ENCODE measurements around the gene PHACTR1. TPM values are rescaled to one million over a fixed set of nuclear protein-coding genes. Genes with fewer than 3 reads are reported as not detected.
"Not testable (repeated sequence)": the region's sequence is repeated elsewhere in the genome, so short reads cannot be mapped to it uniquely, and the experiment has no call there.

Gene PHACTR1
- total RNA-seq, 1 experiment from 2014 or later, result 2.9 TPM

DNA sequence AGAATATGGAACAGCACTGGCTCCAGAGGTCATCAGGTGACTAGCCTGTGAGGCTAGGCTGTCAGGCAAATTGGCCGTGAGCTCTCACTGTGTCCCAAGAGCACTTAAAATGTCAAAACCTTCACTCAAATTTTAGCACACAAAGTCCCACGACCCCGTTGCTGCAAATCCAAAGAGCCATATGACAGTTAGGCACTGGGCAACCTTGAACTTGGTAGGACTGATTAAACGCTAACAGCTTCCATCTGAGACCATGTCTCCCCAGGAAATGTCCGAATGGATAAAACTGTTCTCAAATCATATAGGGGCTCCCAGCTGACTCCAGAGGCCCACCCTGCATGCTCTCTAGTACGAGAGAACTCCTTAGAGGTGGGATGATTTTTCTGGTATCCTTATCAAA lies 196.6 kb downstream of the PHACTR1 start:
- in situ Hi-C loops (cut with HindIII; ENCODE audit: low pct_unique_long_range_greater_than_20kb, low sequenced_read_pairs), result no loop called here

GRCh38 chr6:12916006-12916405 lies 199.4 kb downstream of the PHACTR1 start:
- in situ Hi-C loops (cut with HindIII; ENCODE audit: low pct_unique_long_range_greater_than_20kb, low sequenced_read_pairs), result no loop called here
- DNase-seq (ENCODE audit: low read depth, low spot score), result no peak

More for the DNA sequence above, 196.6 kb downstream of the PHACTR1 start:
- DNase-seq (ENCODE audit: low read depth, low spot score), result no peak

DNA sequence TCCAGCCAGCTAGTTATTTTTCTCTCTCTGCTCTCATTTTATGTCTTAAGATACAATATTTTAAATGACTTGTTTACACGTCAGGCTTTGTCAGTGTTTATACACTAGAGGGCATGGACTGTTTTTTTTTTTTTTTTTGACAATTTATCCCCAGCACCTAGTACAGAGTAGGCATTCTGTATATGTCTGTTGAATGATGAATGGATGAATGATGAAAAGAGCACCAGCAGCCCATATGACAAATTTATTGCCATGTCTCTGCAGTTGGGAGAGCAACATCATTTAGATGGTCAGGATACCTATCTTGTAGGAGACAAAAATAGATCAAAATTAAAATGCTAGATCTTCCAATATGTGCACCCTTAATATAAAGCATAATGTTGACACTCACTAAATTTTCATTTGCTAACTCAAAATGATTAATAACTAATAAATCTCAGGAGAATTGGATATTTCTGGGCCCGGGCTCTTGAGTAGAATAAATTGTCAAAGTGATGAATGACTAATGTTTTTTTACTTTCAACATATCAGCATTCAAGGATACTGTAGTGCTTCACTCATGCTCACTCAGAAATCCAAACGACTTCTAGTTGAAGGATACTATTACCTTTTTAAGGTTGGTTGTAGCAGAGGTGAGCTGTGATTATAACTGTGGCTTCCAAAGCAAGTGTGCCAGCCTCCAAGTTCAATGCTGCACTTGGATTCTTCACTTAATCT lies 200.0 kb downstream of the PHACTR1 start:
- no peak for DNase-seq (ENCODE audit: low read depth, low spot score)
- in situ Hi-C loops (cut with HindIII; ENCODE audit: low pct_unique_long_range_greater_than_20kb, low sequenced_read_pairs), result no loop called here

GRCh38 chr6:12921467-12921866 lies 204.9 kb downstream of the PHACTR1 start:
- DNase-seq (ENCODE audit: low read depth, low spot score), result no peak
- in situ Hi-C loops (cut with HindIII; ENCODE audit: low pct_unique_long_range_greater_than_20kb, low sequenced_read_pairs), result no loop called here

DNA sequence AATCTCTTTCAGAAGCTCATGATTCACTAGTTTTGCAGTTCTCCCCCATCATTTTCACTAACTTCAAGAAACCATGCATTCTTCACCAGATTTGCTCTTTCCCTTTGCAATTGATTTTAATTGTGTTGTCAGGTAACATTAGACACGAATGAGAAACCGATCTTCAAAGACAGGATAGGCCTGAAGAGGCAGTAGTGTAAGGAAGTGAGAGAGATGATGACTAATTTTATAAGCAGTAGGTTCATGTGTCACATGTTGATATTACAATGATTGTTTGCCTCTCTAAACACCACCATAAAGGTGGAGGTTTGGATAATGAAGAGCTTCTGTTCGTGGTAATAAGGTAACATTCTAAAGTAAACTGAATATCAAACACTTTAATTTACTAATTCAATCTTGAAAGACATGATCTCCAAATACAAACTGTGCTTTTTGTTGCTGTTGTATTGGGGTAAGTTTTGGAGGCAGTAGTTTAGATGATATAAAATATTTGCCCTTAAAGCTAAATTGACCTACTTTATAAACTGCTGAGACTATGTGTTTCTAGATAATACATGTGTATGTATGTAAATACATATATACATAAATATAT lies 207.2 kb downstream of the PHACTR1 start:
- no peak for DNase-seq (ENCODE audit: low read depth, low spot score)
- in situ Hi-C loops (cut with HindIII; ENCODE audit: low pct_unique_long_range_greater_than_20kb, low sequenced_read_pairs), result no loop called here

GRCh38 chr6:12924911-12925310 lies 208.3 kb downstream of the PHACTR1 start:
- in situ Hi-C loops (cut with HindIII; ENCODE audit: low pct_unique_long_range_greater_than_20kb, low sequenced_read_pairs), result no loop called here
- no peak for DNase-seq (ENCODE audit: low read depth, low spot score)

DNA sequence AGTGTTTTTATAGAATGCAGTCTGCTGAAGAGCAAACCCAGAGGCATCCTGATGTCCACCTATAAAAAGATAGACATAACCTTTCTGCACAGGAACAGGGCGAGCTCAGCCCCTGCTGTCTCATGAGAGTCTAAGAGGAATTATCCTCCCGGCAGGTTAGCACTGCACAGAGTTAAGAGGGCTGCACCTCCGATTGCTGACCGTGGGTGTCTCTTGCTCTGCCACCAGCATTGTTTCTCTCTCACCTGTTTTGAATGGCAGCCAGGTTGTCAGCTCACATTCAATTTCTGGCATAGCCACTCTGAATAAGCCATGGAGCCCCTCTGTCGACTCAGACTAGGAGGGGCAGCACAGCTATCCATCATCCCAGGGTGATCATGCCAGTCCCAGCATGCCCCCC lies 211.2 kb downstream of the PHACTR1 start:
- DNase-seq (ENCODE audit: low read depth, low spot score), result no peak
- in situ Hi-C loops (cut with HindIII; ENCODE audit: low pct_unique_long_range_greater_than_20kb, low sequenced_read_pairs), result no loop called here

DNA sequence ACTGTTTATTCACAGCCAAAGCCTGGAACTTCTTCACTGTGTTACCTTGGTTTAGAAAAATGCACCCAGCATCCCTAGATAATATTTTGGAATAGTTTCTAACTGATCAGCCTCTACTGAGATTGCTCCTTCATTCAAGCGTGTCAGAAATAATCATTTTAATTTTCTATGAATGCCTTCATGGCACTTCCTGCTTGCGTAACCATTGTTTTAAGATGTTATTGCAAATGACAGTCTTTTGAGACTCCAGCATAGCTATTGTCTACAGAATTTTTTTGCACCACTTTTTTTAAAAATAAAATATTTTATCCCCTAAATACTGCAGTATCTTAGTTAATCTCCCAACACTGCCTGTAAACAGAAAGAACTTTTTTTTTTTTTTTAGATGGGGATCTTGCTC lies 213.1 kb downstream of the PHACTR1 start:
- in situ Hi-C loops (cut with HindIII; ENCODE audit: low pct_unique_long_range_greater_than_20kb, low sequenced_read_pairs), result no loop called here
- no peak for DNase-seq (ENCODE audit: low read depth, low spot score)

- DNase-seq (ENCODE audit: low read depth, low spot score), result no peak
- in situ Hi-C loops (cut with HindIII; ENCODE audit: low pct_unique_long_range_greater_than_20kb, low sequenced_read_pairs), result no loop called here
These were observed 215.1 kb downstream of the PHACTR1 start for GRCh38 chr6:12931639-12932038.

DNA sequence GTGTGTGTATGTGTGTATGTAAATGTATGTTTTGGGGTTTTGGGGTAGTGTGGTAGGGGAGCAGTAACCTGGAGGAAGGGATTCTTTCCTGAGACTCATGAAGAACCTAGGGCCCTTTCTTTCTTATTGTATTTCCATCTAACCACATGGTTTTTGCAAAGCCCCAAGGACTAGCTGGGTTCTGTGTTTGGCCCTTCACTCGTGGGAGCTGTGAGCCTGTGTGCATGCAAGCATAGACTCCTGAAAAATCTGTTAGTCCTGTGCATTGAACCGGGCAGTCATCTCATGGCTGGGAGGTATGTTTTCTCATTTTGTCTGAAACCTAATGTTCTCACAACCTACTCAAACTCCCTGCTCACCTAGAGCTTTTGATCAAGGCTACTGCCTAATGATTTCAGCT lies 219.1 kb downstream of the PHACTR1 start:
- in situ Hi-C loops (cut with HindIII; ENCODE audit: low pct_unique_long_range_greater_than_20kb, low sequenced_read_pairs), result no loop called here
- no peak for DNase-seq (ENCODE audit: low read depth, low spot score)

DNA sequence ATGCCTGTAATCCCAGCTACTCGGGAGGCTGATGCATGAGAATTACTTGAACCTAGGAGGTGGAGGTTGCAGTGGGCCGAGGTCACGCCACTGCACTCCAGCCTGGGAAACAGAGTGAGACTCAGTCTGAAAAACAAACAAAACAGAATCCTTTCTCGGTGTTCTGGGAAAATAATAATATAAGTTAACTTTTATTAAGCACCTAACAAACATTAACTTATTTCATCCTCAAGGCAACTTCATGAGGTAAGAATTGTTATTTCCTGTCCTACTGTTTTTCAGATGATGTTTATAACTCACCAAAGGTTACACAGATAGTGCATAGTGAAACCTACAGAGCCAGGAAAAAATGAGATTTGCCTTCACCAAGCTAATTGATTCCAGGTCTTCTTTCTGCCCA lies 221.4 kb downstream of the PHACTR1 start:
- in situ Hi-C loops (cut with HindIII; ENCODE audit: low pct_unique_long_range_greater_than_20kb, low sequenced_read_pairs), result no loop called here
- DNase-seq (ENCODE audit: low read depth, low spot score), result no peak

DNA sequence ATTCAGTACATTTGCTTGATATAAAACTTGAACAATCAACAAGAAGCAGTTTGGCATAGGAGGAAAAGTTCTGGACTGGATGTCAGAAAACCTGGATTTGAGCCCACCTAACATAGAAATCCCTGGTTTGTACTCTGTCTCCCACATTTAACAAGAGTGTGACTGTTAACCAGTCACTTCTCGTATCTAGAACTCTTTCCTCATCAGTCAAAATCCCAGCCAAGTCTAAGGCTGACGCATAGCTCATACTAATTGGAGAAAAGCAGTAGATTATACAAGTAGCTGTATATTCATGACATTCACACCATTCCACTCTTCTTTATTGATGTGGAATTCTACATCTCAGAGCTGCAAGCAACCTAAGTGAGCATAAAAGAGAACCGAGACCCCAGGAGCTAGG lies 222.7 kb downstream of the PHACTR1 start:
- DNase-seq (ENCODE audit: low read depth, low spot score), result no peak
- in situ Hi-C loops (cut with HindIII; ENCODE audit: low pct_unique_long_range_greater_than_20kb, low sequenced_read_pairs), result no loop called here

- in situ Hi-C loops (cut with HindIII; ENCODE audit: low pct_unique_long_range_greater_than_20kb, low sequenced_read_pairs), result no loop called here
- DNase-seq (ENCODE audit: low read depth, low spot score), result no peak
These were observed 224.9 kb downstream of the PHACTR1 start for GRCh38 chr6:12941422-12941821.

- DNase-seq (ENCODE audit: low read depth, low spot score), result no peak
- in situ Hi-C loops (cut with HindIII; ENCODE audit: low pct_unique_long_range_greater_than_20kb, low sequenced_read_pairs), result no loop called here
These were observed 227.0 kb downstream of the PHACTR1 start for GRCh38 chr6:12943549-12943948.

DNA sequence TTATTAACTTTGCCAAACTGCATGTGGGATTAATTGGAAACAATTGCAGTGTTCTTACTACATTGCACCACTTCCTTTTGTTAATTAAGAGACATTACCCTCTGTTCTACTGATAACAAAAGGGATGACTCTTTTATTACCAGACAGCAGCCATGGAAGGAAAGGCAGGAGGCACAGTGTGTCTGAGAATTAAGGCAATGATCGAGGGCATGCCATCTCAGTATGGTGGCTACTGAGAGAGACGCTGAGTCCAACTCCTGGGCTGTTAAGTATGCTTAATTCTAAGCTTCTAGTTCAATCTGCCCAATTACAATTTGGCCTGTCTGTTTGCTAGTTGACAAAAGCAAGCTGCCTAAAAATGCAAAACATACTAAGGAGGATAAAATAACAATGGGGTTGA lies 227.4 kb downstream of the PHACTR1 start:
- in situ Hi-C loops (cut with HindIII; ENCODE audit: low pct_unique_long_range_greater_than_20kb, low sequenced_read_pairs), result no loop called here
- no peak for DNase-seq (ENCODE audit: low read depth, low spot score)

DNA sequence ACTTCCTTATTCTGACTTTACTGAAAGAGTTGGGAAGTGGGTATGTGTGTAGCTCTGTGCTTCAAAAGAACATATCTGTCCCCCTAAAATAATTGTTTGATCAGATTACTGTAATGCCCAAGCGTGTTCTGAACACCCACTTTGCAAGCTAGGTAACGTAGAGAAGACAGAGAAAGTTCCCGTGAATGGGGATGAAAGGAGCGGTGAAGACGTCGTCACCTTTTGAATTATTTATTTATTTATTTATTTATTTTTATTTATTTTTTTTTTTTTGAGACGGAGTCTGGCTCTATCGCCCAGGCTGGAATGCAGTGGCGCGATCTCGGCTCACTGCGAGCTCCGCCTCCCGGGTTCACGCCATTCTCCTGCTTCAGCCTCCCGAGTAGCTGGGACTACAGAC lies 228.0 kb downstream of the PHACTR1 start:
- not testable (repeated sequence) for DNase-seq (ENCODE audit: low read depth, low spot score)

GRCh38 chr6:12947151-12947871 lies 230.7 kb downstream of the PHACTR1 start:
- in situ Hi-C loops (cut with HindIII; ENCODE audit: low pct_unique_long_range_greater_than_20kb, low sequenced_read_pairs), result no loop called here
- DNase-seq (ENCODE audit: low read depth, low spot score), result no peak

More for the DNA sequence above, 228.0 kb downstream of the PHACTR1 start:
- in situ Hi-C loops (cut with HindIII; ENCODE audit: low pct_unique_long_range_greater_than_20kb, low sequenced_read_pairs), result not testable (repeated sequence)

DNA sequence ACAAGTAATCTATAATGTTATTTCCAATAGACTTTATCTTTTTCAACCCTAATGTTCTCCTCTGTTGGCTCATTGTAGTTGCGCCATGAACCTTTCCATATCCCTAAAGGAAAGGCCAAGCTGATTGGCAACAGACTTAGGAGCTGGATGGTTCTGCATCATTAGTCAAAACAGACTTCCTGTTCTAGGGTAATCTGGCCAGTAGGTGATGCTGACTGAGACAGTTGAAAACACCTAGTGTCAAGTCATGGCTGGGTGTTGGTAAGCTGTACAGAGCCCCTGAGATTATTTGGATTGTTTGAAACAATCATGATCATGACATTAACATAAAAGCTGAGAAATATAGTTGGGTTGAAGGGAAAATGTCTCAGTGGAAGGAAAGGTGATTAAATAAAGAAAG lies 231.4 kb downstream of the PHACTR1 start:
- DNase-seq (ENCODE audit: low read depth, low spot score), result no peak
- in situ Hi-C loops (cut with HindIII; ENCODE audit: low pct_unique_long_range_greater_than_20kb, low sequenced_read_pairs), result no loop called here

GRCh38 chr6:12950976-12951375 lies 234.4 kb downstream of the PHACTR1 start:
- DNase-seq (ENCODE audit: low read depth, low spot score), result no peak

More at GRCh38 chr6:12950976-12951375, 234.4 kb downstream of the PHACTR1 start:
- in situ Hi-C loops (cut with HindIII; ENCODE audit: low pct_unique_long_range_greater_than_20kb, low sequenced_read_pairs), result no loop called here

Measured in SK-MEL-5 (cell line).